ENCODE data around the gene LGALS3. TPM values are rescaled to one million over a fixed set of nuclear protein-coding genes. Genes with fewer than 3 reads are reported as not detected.

The LGALS3 gene
- total RNA-seq, 1 donor from 2014 or later: 241 TPM

DNA sequence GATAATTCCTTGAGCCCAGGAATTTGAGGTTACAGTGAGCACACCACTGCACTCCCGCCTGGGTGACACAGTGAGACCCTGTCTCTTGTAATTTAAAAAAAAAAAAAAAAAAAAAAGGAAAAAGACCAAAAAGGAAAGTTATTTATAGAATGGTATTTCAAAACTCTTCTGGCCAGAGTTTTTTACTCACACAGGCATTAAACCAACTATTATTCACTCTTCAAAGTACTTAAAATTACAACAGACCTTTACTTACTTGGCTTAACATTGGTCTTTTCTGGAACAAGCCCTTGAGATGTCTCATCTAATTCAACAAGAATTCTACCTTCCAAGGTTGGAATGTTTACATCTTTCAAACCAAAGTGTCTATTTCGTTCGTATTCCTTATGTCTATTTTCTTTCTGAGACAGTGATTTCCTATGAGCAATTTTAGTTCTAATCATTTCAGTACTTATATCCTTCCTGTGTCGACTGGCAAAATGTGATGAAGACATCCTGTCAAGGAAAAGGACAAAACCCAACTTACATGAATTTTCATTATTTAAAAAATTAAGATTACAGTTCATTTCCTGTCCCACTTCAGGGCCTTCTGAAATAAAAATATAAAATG lies 59.7 kb downstream of the LGALS3 start:
- DNase-seq (ENCODE audit: low spot score): no peak

DNA sequence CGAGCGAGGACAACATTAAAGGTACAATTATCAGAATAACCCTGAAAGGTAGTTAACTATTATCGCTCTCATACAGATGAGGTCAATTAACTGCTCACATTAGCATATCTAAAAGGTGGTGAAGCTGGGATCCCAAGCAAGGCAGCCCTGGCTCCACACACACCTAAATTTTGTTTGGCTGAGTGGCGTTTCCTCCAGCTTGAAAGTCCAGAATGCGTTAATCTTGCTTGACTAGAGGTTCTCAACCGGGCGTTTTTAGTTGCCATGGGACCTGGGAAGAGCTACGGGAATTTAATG lies 61.8 kb downstream of the LGALS3 start:
- no peak for DNase-seq (ENCODE audit: low spot score)

DNA sequence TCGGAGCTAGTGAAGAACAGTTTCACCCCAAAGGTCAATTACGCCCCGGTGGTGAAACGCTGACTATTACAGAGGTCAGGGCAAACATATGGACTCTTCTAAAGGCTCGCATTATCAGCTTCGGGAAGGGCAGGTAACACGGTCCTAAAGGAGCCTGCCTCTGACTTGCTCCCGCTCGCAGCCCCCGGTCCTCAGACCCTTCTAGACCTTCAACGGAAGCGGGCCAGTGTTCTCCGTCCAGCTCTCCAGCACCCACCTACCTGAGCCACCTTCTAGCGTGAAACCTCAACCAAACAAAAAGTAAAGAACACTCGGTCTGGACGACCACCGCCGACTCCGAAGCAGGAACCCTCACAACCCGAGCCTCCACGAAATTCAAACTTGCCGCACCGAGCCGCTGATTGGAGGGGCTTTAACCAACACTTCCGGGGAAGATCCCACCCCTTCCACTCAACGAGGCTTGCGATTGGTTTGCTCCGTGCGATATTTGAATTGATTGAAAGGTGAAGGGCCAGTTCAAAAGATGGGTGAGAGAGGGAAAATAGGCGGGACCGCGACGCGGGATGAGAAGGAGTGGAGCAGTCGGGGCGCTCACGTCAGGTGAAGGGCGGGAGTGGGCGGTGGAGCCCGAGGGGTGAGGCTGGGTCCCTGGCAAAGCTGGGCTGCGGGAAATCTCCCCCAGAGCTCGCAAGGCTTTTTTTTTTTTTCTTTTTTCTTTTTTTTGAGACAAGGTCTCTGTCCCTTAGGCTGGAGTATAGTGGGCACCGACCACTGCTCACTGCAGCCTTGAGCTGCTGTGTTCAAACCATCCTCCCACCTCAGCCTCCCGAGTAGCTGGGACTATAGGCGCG lies 62.4 kb downstream of the LGALS3 start, which contains the start of gene DLGAP5:
Gene DLGAP5 (minus strand): TSS at position 383 of the 851 bp plus-strand sequence. CDS start 2,406 bp downstream, outside the sequence.
- peak; percentile 93 for DNase-seq (ENCODE audit: low spot score)

DNA sequence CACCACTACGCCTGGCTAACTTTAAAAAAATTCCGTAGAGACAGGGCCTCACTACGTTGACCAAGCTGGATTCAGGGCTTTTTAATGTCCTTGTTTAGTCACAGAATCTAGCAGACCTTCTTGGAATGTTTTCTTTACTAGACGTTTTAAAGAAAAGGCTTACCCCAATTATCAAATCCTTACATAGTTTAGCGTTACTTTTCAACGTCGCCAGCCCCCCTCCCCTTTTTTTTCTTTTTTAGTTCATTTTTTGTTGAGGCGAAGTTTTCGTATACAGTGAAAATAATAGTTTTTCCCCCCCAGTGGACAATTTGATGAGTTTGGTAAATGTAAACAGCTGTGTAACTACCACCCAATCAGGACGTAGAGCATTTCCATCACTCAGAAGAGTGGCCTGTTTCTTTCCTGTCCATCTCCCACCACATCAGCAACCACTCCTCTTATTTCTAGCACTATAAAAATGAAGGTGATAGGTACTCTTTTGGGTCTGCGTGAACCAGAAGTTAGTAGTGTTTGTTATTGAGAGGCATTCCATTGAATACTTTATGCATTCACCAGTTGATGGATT lies 63.1 kb downstream of the LGALS3 start:
- DNase-seq (ENCODE audit: low spot score): no peak

DNA sequence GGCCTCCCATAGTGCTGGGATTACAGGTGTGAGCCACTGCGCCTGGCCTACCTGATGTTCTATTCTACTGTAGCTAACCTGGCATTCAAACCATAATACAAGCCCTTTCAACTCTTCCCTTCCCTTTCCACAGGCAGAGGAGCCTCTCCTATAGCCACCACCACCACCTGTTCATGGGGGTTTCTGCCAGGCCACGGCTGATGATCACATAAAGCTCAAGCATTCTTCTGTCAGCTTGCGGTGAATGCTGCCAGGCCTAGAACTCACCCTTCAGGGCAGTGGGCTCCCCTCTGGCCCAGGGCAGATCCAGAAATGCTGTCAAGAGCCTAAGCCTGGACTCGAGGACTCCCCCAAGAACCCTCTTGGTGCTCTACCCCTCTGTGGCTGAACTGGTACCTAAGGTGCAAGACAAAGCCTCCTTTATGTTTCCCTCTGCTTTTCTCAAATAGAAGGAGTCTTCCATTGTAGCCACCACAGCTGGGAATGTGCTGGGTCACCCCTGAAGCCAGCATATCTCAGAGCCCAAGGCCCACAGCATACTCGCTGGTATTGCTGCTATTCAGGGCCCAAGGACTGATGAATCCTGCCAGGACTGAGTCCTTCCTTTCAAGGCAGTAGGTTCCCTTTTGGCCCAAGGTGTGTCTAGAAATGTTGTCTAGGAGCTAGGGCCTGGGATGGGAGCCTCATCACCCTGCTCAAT lies 65.8 kb downstream of the LGALS3 start:
- no peak for DNase-seq (ENCODE audit: low spot score)

Other genes starting within 250 kb of the LGALS3 start
- 10.4 TPM for gene GCH1, start 226.4 kb upstream of the LGALS3 start, total RNA-seq
- 3.6 TPM for gene WDHD1, start 102.2 kb upstream of the LGALS3 start, total RNA-seq
- gene SOCS4, start 102.0 kb upstream of the LGALS3 start, total RNA-seq: 29.2 TPM
- 89.6 TPM for gene MAPK1IP1L, start 77.6 kb upstream of the LGALS3 start, total RNA-seq
- not detected for gene DLGAP5, start 62.3 kb downstream of the LGALS3 start, total RNA-seq
- gene FBXO34, start 142.2 kb downstream of the LGALS3 start, total RNA-seq: 17.9 TPM

All from mesenteric fat pad (tissue), 1 donor.